MM.1S (cell line): ENCODE measurements around the gene TAS2R40.

Experiments used
- DNase-seq: peaks from one replicate; pipeline ENCODE4 v3.0.0-alpha.2; 2015
- H2AFZ ChIP-seq: fragments of 300-600 bp; sonication (generic); 2 replicates; pipeline ENCODE4 v1.6.0; 2016; ENCODE audit warnings: antibody characterized with exemption, low read length
- H3F3A ChIP-seq: fragments of 300-600 bp; sonication (generic); 2 replicates; pipeline ENCODE4 v1.6.1; 2016; ENCODE audit warnings: mild to moderate bottlenecking, antibody characterized with exemption, low read length, moderate library complexity, mixed read lengths; ENCODE audit not compliant: insufficient read depth
- H3K27ac ChIP-seq: fragments of 300-600 bp; sonication (generic); 2 replicates; pipeline ENCODE4 v1.5.1; 2016; ENCODE audit warnings: mild to moderate bottlenecking, low read length
- H3K27me3 ChIP-seq: fragments of 300-600 bp; sonication (generic); replicated peaks from 2 replicates; pipeline ENCODE4 v1.6.0; 2016; ENCODE audit warnings: low read length; ENCODE audit not compliant: insufficient read depth
- H3K36me3 ChIP-seq: fragments of 300-600 bp; sonication (generic); replicated peaks from 2 replicates; pipeline ENCODE4 v1.6.1; 2016; ENCODE audit warnings: mild to moderate bottlenecking, low read length, mixed read lengths; ENCODE audit not compliant: insufficient read depth
- H3K4me1 ChIP-seq: fragments of 300-600 bp; sonication (generic); 2 replicates; pipeline ENCODE4 v1.6.1; 2016; ENCODE audit warnings: low read length, mixed read lengths
- H3K4me2 ChIP-seq: fragments of 300-600 bp; sonication (generic); 2 replicates; pipeline ENCODE4 v1.6.0; 2016; ENCODE audit warnings: low read depth, low read length
- H3K4me3 ChIP-seq: fragments of 300-600 bp; sonication (generic); 2 replicates; pipeline ENCODE4 v1.5.1; 2016; ENCODE audit warnings: low read length, mixed read lengths
- H3K79me2 ChIP-seq: fragments of 300-600 bp; sonication (generic); 2 replicates; pipeline ENCODE4 v1.6.1; 2016; ENCODE audit warnings: mixed run types, low read length, mixed read lengths
- H3K9ac ChIP-seq: fragments of 300-600 bp; sonication (generic); 2 replicates; pipeline ENCODE4 v1.6.1; 2016; ENCODE audit warnings: low read length, mixed read lengths
- H3K9me2 ChIP-seq: fragments of 300-600 bp; sonication (generic); replicated peaks from 2 replicates; pipeline ENCODE4 v1.6.1; 2016; ENCODE audit warnings: mild to moderate bottlenecking, low read length, mixed read lengths; ENCODE audit not compliant: insufficient read depth
- H3K9me3 ChIP-seq: fragments of 300-600 bp; sonication (generic); replicated peaks from 2 replicates; pipeline ENCODE4 v1.6.1; 2016; ENCODE audit warnings: mild to moderate bottlenecking, low read length, mixed read lengths; ENCODE audit not compliant: insufficient read depth
- H4K20me1 ChIP-seq: fragments of 300-600 bp; sonication (generic); 2 replicates; pipeline ENCODE4 v1.6.1; 2016; ENCODE audit warnings: mild to moderate bottlenecking, low read length, moderate library complexity, mixed read lengths; ENCODE audit not compliant: insufficient read depth
- EZH2 ChIP-seq: fragments of 300-600 bp; sonication (generic); optimal IDR thresholded peaks from 2 replicates; pipeline ENCODE3; 2017; ENCODE audit warnings: low read depth, mild to moderate bottlenecking, antibody characterized with exemption, low read length, mixed read lengths
- EZH2phosphoT487 ChIP-seq: fragments of 300-600 bp; sonication (generic); IDR thresholded peaks from 2 replicates; pipeline ENCODE4 v1.6.1; 2018; ENCODE audit warnings: antibody characterized with exemption, low read length
- TF ChIP-seq, protein P1 (sequence below): fragments of 300-600 bp; sonication (generic); IDR thresholded peaks from 2 replicates; pipeline ENCODE4 v1.5.1; 2016; ENCODE audit warnings: antibody characterized with exemption, low read length, mixed read lengths

Gene TAS2R40

DNA sequence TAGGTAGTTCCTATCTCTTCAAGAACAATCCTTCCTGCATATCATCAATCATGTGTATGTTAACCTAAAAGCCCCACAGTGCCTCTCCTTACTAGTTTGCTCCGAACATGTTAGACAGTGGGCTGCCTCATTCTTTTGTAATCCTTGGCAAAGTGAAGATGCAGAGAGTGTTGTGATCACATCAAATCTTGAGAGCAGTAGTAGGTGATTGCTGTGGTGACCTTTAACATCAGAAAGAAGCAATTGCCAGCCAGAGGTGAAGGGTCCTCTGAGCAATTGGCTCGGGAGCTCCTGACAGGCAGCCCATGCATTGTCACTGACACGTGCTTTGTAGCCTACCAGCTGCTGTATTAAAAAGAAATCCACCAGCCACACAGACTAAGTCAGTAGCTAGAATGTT lies 21.8 kb downstream of the TAS2R40 start:
- H3K9me3 ChIP-seq: no peaks in the 10 kb centered on the region
- no peak overlapping the region for H3K4me2 ChIP-seq
- no peaks in the 10 kb centered on the region for H3K36me3 ChIP-seq
- H3K9ac ChIP-seq: no peak overlapping the region
- H2AFZ ChIP-seq: no peak overlapping the region
- H3F3A ChIP-seq: no peaks in the 10 kb centered on the region
- no peaks in the 10 kb centered on the region for H3K79me2 ChIP-seq
- H4K20me1 ChIP-seq: no peaks in the 10 kb centered on the region
- H3K4me3 ChIP-seq: no peak overlapping the region
- TF ChIP-seq EZH2phosphoT487: no peak
- no peak for TF ChIP-seq EZH2
- TF ChIP-seq, protein P1, sequence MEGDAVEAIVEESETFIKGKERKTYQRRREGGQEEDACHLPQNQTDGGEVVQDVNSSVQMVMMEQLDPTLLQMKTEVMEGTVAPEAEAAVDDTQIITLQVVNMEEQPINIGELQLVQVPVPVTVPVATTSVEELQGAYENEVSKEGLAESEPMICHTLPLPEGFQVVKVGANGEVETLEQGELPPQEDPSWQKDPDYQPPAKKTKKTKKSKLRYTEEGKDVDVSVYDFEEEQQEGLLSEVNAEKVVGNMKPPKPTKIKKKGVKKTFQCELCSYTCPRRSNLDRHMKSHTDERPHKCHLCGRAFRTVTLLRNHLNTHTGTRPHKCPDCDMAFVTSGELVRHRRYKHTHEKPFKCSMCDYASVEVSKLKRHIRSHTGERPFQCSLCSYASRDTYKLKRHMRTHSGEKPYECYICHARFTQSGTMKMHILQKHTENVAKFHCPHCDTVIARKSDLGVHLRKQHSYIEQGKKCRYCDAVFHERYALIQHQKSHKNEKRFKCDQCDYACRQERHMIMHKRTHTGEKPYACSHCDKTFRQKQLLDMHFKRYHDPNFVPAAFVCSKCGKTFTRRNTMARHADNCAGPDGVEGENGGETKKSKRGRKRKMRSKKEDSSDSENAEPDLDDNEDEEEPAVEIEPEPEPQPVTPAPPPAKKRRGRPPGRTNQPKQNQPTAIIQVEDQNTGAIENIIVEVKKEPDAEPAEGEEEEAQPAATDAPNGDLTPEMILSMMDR: no peak
- no peaks in the 10 kb centered on the region for H3K9me2 ChIP-seq
- no peak for DNase-seq
- H3K27ac ChIP-seq: no peak overlapping the region
- H3K4me1 ChIP-seq: peaks cover 5% of the 10 kb centered on the region; the same call in 1 of the 2 replicates
- no peaks in the 10 kb centered on the region for H3K27me3 ChIP-seq

DNA sequence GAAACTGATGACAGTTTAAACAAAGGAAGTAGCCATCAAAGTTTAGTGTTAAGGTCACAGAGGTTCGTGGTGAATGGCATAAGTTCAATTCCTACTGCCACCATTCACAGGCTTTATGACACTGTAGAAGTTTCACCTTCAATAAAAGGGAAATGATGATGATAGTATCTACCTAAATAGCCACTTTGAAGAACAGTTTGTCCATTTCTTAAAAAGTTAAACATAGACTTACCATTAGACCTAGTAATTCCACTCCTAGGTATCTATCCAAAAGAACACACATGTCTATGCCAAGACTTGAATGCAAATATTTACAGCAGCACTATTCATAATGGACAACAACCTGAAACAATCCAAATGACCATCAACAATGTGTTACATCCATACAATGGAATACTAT lies 22.5 kb downstream of the TAS2R40 start:
- H3K4me1 ChIP-seq: peaks cover 5% of the 10 kb centered on the region; the same call in 1 of the 2 replicates
- H3K9me2 ChIP-seq: no peaks in the 10 kb centered on the region
- H3K27ac ChIP-seq: no peak overlapping the region
- no peak overlapping the region for H3K4me2 ChIP-seq
- H4K20me1 ChIP-seq: no peaks in the 10 kb centered on the region
- no peaks in the 10 kb centered on the region for H3F3A ChIP-seq
- TF ChIP-seq EZH2phosphoT487 (no peak), EZH2 (no peak)
- TF ChIP-seq, protein P1: no peak
- no peak overlapping the region for H2AFZ ChIP-seq
- DNase-seq: no peak
- H3K9ac ChIP-seq: no peak overlapping the region
- H3K27me3 ChIP-seq: no peaks in the 10 kb centered on the region
- no peaks in the 10 kb centered on the region for H3K9me3 ChIP-seq
- H3K36me3 ChIP-seq: no peaks in the 10 kb centered on the region
- no peaks in the 10 kb centered on the region for H3K79me2 ChIP-seq
- no peak overlapping the region for H3K4me3 ChIP-seq

DNA sequence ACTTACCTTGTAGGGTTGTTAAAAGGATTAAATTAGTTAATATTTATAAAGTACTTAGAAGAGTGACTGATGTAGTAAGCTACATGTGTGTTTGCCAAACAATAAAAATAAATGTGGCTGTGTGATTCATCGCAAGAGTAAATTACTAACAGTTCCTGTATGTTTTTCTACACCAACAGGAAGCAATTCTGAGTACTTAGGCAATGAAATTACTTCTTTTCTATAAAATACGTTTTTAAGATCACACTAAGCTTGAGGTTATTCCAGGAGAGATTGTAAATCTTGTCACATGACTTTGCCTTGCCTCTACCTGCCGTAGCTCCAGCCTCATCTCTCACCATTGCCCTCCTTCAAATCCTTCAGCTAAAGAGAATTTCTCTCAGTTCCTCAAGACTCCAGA lies 23.3 kb downstream of the TAS2R40 start:
- no peak overlapping the region for H3K9ac ChIP-seq
- no peaks in the 10 kb centered on the region for H3K9me3 ChIP-seq
- H3K9me2 ChIP-seq: no peaks in the 10 kb centered on the region
- no peak overlapping the region for H3K27ac ChIP-seq
- H2AFZ ChIP-seq: no peak overlapping the region
- H3K4me3 ChIP-seq: no peak overlapping the region
- H3F3A ChIP-seq: no peaks in the 10 kb centered on the region
- no peaks in the 10 kb centered on the region for H4K20me1 ChIP-seq
- no peaks in the 10 kb centered on the region for H3K79me2 ChIP-seq
- H3K4me2 ChIP-seq: no peak overlapping the region
- no peaks in the 10 kb centered on the region for H3K27me3 ChIP-seq
- H3K36me3 ChIP-seq: no peaks in the 10 kb centered on the region
- H3K4me1 ChIP-seq: peaks cover 9% of the 10 kb centered on the region
- TF ChIP-seq, protein P1: no peak
- TF ChIP-seq EZH2 (no peak), EZH2phosphoT487 (no peak)
- no peak for DNase-seq
